Fibroblast of skin of right quadriceps (primary cell): ENCODE measurements around the gene USP48.
A peak's percentile ranks its signal among the peaks of the same experiment; 100 is the strongest.

Experiments used
- DNase-seq: peaks from one replicate; pipeline ENCODE4 v3.0.0-alpha.2; 2013

USP48 gene

DNA sequence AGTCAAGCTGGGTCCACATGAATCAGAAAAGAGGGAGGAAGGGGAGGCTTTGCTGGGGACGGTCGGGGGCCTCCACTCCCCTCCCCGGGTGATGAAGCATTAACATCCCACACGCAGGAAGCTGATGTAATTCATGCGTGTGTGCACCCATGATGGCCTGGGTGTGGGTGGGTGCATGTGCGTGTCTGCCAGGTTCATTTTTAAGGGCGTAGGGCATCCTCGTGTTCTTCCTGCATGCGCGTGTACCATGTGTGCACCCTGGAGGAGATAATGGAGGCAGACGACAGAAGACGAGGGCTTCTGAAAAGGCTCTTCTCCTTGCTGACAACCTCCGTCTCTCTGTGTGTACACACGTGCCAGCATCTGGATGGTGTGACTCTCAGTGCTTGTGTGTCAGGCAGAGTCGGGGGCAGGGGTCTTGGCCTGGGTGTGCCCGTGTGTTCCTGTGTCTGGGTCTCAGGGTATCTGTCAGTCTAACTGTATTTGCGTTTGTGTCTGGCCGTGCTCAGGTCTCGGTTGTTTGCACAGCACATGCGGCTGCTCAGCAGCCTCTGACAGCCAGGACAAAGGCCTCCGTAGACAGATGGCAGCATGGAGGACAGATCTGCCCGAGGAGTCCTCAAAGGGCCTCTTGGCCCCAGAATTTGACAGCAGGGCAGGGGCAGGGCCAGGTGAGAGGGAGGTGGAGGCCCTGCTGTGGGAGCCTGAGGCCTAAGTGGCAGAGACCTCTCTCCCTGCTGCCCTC is 116.2 kb downstream of the USP48 start:
- DNase-seq: no peak

DNA sequence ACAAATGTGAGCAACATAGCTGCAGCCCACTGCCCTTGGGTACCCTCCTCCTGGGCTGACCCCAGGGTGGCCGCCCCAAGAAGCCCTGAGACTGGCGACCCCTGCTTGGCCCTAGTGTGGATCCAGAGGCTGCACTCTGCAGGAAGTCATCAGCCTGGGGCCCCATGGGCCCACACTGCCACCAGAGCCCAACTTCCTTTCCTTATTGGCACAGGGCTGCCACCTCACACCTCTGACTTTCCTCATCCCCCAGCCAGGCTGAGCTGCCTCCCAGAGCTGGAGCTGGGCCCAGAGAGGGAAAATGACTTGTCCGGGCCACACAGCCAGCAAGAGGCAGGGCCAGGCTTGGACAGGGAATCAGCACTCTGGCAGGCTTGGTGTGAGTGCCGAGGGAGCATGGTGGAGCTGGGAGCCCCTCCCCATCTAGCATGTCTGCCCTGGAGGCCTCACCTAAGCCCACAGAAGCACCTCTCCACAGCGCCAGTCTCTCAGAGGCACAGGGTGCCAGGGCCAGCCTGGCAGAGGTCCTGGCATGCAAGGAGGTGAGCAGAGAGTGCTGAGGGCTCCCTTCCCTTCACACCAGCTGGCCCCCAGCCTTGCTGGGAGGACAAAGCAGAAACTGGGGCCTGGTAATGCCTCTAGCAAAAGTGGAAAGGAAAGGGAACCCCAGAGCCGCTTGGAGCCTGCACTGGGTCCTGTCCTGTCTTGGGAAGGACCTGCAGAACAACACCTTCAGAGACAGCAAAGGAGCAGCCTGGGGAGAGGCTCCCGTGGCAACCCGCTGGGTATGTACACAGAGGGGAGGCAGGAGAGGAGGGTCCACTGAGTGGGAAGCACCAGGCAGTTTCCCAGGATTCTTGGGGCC is 117.0 kb downstream of the USP48 start:
- no peak for DNase-seq

DNA sequence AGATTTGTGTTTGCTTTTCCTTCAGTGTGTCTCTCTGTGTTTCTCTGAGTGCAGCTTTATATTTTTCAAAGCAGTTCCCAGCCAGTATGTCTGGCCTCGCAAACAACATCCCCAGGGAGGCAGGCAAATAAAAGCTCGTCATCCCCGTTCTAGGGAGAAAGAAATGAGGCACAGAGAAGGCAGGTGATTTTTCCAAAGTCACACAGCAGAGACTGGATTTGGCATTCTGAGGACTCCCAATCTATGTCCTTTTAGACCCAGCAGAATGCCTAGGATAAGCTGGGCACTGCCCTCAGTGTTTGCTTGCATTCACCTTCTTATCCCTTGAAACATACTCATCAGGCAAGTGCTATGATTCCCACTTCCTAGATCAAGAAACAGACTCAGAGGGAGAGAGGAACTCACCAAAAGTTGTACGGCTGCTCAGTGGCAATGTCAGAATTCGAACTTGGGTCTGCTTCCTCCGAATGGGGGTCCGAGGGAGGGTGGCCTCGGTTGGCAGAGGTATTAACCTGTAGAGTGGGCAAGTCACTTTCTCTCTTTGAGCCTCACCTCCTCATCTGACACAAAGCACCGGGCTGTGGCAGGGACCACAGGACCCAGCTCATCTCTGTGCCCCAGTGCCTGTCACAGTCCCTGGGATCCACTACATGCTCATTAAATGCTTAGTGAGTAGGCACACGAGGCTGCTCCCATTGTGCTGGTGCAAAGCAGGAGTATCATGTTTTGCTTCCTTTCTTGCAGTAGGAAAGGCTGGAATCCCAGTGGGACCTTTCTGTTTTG is 118.0 kb downstream of the USP48 start:
- no peak for DNase-seq

DNA sequence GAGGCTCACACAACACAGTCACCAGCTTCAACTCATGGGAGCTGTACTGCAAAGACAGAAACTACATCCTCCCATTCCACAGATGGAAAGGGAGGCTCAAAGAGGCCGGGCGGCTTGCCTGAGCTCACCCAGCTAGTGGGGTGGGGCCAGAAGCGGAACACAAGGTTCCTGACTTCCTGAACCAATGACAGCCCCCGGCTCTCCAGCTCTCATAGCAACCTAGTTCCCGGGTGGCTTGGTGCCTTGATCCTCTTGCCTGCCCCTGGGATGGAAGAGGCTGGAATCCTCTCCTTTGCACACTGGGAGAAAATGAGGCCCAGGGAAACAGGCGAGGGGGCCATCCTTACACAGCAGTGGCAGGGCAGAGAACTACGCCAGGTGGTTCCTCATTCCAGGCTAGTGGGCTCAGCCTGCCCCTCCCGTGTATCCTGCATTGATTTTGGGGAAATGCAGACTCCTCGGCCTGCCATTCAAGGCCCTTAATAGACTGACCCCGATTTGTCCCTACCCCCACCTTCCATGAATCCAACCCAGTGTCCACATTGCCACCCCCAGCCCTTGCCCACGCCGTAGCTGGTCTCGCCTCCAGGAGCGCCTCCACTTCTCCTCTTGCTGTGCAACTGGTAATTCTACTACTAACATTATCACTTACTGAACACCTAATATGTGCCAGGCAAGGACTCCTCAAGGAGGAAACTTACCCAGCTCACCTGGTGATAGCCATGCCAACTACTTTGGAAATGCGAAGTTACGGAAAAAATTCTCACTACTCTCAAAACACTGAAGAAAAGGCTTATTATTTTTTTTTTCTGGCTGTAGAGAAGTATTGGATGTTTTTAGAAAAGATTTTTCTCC is 118.8 kb downstream of the USP48 start:
- DNase-seq: no peak

DNA sequence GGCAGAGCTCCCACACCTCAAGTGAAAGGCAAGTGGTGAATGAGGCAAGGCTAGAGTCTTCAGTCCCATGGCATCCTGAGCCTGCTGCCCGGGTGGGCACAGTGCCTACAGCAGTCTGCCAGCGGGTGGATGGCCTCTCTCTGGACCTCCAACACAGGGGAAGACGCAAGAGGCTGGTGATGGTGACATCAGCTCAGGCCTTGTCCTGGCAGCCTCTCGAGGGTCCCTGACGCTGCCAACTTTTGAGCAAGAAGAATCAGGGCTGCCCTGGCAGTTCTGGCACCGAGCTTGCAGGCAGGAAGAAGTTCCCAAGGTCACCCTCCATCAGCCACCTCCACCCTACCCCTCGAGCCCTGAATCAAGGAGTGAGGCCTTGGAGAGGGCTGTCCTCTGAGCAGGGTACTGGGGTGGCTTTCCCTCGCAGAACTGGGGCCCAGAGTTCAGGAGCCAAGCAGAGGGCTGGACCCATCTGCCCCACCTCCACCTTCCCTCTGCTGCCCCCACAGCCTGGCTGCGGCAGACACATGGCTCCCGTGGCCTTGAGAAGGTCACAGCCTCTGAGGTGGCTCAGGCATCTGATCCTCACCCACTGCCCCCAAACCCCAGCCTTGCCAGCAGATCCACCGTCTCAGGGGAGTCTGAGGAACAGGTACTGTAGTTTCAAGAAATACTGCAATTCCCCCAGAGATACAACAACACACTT is 119.5 kb downstream of the USP48 start:
- no peak for DNase-seq

DNA sequence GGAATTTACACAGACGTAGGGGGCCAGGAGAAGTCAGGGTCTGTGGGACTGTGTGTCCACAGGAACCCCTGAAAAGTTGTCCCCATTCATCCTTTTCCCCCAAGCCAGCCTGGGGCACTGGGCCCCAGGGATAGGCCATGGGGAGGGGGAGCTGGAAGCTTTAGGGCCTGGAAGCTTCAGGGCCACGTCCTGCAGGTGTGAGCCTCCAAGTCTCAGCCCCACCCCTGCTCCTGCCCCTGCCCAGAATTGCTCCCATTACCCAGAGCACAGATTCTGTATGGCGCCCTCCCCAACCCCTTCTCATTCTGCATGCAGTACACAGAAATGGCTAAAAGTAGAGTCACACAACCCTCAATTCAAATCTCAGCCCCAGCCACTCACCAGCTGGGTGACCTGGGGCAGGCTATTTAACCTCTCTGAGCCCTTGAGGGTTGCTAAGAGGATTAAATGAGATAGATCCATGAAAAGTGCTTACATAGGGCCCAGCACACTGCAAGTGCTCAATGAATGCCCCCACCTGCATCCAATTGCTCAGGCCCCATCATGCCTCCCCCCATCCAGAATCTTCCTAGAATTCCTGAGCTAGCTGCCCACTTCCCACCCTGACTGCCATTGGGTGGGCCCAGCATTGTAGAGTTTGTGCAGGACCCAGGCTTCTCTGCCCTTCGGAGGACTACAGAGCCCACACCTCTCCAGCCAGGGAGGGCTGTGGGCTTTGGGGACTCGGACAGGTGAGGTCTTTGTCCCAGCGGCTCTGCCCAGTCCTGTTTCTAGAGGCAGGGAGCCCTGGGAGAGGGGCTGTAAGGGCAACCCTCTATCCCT is 120.3 kb downstream of the USP48 start:
- DNase-seq: no peak

DNA sequence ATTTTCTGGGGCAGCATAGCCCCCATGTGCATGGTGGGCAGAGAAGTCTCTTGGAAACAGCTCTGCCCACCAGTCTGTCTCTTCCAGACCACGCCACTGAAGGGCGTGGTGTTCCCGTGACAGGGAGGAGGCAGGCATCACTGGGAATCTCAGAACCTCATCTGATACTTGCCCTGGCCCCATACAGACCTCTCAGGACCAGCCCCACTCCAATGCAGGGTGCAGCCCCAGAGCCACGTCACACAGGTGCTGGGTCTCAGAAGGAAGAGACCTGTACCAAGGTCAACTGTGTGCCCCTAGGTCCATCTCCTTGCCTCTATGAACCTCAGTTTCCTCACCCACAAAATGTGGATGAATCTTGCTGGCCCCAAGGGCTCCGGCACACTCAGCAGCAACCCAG is 121.1 kb downstream of the USP48 start:
- no peak for DNase-seq

DNA sequence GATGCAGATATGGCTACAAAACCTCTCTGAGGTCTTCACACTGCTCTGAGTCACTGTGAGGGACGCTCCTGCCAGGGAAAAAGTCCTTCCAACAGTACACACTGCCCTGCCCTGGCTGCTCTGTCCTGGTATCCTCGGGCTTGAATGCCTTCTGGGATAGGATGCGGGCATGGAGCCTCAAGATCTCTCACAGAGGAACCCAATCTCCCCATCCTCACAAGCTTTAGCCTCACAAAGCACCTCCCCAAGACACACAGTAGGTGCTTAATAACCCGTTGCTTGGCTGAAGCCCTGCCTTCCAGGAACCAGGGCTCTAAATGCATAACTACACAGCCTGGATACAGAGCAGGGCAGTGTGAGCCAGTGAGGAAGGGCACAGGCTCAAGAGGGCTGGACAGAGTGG is 123.0 kb downstream of the USP48 start:
- DNase-seq: no peak

DNA sequence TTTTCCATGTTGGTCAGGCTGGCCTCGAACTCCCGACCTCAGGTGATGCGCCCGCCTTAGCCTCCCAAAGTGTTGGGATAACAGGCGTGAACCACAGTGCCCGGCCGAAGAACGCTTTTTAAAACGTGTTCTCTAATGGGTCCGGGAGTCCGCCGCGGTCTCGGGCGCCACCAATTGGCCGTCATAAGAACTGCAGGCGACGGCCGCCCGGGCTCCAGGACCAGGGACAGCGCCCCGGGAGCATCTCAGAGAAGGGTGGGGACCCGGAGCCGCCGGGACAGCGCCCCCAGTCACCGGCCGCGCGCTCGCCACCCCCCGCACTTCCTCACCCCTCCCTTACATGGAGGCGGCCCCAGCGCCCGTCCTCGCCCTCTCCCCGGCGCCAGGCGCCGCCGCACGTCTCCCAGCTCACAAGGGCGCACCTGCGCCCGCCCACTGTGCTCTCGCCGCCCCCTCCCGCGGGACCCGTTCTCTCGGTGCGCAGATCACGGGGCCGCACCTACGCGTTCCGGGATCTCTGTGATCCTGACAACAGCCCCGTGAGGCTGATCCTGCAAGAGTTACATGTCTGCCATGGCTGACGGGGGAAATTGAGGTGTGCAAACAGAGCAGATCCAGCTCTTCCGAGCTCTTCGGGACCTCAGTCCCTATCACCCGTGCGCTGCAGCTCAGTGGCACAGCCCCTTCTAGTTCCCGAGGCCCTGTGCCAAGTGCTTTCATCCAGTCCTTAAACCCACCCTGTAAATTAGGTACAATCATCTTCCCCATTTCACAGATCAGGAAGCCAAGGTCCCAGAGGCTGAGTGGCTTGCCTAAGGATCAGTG is 123.6 kb downstream of the USP48 start:
- DNase-seq: peak; percentile 58

DNA sequence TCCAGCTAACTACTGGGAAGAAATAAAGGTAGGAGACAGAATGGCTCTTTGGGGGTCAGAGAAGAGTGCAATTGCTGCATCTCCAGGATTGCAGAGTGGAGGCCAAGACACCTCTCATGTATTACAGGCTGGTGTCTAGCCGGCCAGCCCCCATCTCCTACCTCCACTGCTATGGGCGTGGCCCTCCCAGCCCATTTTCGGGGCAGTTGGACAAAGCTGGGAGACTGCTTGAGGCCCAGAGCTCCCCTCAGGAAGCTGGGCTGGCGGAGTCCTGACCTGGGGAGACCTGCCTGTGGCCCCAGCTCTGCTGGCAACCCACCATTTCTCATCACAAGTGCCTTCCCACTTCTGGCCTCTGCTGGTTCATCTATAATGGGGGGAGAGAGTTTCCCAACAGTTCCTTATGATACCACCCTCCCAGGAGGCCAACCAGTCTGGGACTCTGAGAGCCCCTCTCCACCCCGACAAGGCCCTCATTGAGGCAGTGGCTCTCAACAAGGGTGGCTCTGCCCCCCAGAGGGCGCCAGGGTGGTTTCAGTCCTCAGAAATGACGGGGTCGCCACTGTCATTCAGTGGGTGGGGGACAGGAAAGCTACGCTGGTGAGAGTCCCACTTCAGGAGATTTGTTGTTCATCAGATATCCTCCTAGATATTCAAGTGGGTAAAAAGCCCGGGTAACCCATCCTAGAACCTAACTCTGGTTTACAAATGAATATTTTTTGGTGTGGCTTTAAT is 125.3 kb downstream of the USP48 start:
- no peak for DNase-seq

DNA sequence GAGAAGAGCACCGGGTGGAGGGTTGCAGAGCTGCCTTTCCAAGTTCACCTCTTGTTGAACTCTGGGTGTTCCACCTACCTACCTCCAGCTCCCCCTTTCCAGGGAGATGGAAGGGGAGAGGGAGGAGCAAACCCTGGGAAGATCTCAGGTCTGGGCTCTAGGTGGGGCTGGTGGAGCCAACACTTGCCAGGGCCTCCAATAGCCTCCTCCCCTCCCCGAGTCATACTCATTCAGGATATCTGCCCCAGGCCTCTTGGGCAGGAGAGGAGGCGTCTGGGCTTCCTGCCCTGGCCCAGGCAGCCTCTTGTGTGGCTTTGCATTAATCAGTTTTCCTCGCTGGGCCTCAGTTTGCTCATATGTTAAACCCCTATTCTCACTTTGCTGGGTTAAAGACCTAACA is 127.2 kb downstream of the USP48 start:
- no peak for DNase-seq

DNA sequence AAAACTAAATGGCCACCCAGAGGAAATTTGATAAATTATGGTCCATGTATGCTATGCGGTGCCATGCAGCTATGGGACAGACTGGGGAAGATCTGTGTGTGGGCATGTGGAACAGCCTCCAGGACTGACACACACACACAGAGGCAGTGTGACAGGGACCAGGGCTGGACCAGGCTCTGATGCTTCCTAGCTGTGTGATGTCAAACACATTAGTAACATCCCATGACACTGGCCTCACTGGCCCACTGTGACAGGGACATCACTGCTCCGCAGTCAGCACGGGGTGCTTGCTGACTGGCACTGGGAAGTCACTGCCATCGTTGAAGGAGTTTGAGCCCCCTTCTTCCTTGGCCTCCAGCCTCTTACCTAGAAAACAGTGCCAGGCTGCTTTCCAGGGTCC is 127.7 kb downstream of the USP48 start:
- DNase-seq: no peak

DNA sequence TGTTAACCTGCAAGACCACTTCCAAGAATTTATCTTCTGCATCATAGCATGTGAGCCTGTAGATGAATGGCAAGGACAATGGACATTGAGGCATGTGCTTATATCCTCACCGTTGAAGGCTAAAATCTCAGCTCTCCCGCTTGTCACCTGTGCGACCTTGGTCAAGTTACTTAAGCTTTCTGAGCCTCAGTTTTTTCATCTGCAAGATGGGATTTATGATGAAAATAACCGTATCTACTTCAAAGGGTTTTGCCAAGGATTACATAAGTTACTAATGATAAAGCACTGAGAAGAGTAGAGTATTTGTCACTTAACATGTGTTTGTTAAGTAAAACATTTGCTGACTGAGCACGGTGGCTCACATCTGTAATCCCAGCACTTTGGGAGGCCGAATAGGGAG is 128.7 kb downstream of the USP48 start:
- no peak for DNase-seq

DNA sequence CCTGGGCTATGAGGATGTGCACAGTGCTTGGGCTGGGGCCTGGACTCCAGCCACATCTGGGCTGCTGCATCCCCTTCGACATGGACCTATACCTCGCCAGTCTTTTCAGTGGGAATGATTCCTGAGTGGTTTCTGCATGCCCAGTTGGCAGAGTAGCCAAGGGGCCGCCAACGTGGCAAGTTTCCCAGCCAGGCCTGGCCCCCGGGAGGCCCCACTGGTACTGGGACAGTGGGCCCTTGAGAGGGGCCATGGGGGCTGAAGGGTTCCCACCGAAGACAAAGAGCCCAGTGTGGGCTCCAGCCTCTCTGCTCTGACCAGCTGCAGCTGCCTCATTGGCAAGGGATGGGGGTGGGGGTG is 129.2 kb downstream of the USP48 start:
- DNase-seq: no peak

DNA sequence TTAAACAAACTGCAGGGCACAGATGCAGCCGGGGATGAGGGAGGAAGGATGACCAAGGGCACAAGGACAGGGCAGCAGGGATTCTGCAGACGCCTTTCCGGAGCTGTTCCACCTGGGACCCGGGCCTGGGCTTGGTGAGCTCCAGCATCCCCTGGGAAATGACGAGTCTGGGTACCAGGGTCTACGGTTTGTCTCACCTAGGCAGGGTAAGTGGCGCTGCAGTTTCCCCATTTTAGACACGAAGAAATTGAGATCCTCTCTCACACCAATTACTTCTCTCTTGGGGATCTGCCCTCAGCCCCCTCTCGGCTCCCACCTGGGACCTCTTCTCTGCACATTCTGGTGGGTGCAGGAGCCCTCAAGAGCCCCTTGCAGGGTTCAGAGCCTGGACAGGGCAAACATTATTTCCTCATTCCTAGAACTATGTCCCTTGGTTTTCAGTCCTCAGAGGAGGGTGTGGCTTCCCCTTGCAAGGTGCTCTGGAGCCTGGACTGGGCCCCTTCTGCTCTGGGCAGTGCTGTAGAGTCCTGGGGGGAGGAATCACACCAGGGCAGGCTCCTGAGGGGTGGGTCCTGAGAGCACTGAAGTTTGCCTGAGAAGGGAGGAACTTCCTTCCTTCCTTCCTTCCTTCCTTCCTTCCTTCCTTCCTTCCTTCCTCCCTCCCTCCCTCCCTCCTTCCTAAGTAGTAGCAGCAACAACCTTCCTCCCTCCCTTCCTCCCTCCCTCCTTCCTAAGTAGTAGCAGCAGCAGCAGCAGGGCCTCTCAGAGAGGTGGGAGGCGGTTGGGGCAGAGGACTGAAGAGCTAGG is 129.8 kb downstream of the USP48 start:
- no peak for DNase-seq

DNA sequence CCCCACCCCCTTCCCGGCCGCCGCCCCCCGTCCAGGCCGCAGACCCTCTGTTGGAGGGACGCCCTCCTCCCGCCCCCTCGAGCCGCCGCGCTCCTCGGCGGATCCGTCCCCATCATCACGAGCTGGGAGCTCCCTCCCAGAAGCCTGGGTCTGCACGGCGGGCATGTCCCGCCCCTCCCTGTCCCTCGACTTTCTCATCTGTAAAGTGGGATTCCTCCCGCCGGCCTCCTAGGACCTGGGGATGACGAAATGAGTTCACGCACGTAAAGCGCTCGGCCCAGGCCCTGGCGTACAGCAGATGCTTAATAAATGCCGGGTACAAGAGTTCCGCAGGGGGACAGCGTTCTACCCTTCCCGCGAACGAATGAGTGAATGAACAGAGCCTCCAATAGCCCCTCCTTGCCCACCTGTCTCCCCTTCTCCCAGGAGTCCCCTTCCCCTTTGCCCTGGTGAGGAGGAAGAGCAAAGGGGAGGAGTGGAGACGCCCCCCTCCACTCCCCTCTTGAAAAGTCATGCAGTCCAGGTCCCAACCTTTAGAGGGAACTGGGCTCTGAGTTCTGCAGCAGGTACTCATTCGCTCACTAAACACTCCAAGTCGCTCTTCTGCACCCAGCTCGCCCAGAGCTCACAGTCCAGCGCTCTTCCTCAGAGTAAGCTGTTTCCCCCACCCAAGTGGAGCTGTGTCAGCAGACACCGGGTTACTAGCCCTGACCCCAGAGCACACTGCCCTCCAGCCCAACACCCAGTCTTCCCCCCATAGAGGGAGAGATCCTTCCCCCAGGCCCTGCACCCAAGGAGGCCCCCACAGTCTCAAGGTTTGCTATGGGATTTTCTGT is 130.6 kb downstream of the USP48 start:
- DNase-seq: no peak

DNA sequence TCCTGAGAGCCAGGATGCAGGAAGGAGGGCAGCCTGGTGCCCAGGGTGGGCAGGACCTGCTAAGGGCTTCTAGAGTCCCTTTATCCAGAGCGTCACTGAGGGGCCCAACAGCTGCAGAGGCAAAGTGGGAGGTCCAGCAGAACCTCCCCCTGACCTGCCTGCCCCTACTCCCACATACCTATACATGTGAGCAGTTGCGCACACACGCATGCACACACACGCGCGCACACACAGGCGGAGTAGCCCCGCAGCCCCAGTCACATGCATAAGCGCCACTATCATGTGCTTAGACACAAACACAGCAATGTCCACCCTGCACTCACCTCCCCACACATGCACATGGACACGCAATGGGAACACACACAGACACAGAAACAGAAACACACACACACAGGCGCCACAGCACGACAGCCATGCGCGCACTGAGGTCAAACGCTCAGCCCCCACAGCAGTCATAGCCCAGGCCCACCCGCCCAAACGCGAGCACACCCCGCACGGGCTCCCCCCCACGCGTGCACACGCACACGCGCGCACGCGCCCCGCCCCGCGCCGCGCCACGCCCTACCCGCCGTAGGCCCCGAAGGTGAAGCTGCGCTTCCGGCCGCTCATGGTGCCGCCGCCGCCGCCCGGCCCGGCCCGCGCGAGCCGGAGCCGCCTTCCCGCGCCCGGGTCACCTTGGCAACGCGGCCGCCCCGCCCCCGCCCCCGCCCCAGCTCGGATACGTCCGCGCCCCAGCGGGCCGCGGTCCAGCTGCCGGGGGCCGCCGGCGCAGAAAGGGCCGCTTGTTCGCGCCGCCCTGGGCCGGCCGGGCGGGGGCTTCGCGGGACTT is 131.5 kb downstream of the USP48 start:
- DNase-seq: no peak
